HepG2 (cell line): ENCODE measurements around the gene FITM2. TPM values are rescaled to one million over a fixed set of nuclear protein-coding genes. Genes with fewer than 3 reads are reported as not detected.

Experiments
- CEBPG ChIP-seq: IDR thresholded peaks from 2 replicates; pipeline ENCODE4 v1.6.1; 2016
- FOXK1 ChIP-seq: sonication (generic); formaldehyde crosslinking; IDR thresholded peaks from 2 replicates; pipeline ENCODE4 v1.4.0; 2020; ENCODE audit warnings: low read depth, missing genetic modification reagents, borderline replicate concordance
- HNRNPL ChIP-seq: fragments of 200-400 bp; formaldehyde crosslinking; IDR thresholded peaks from 2 replicates; pipeline ENCODE4 v1.6.1; 2017; ENCODE audit warnings: mild to moderate bottlenecking, low read depth, low read length
- KLF12 ChIP-seq: sonication (generic); formaldehyde crosslinking; IDR thresholded peaks from 2 replicates; pipeline ENCODE4 v1.4.0; 2020; ENCODE audit warnings: missing genetic modification reagents, borderline replicate concordance
- NR2F6 ChIP-seq, 2 experiments: IDR thresholded peaks; 2 replicates each; pipeline ENCODE4 v1.6.1; 2016; ENCODE audit warnings: antibody characterized with exemption in 1 of 2, mild to moderate bottlenecking in 1 of 2
- NRL ChIP-seq: sonication (generic); formaldehyde crosslinking; IDR thresholded peaks from 2 replicates; pipeline ENCODE4 v1.5.0; 2020; ENCODE audit warnings: missing genetic modification reagents, mild to moderate bottlenecking, moderate library complexity, borderline replicate concordance
- RCOR2 ChIP-seq: IDR thresholded peaks from 2 replicates; pipeline ENCODE4 v1.6.1; 2016; ENCODE audit warnings: missing biosample characterization, missing genetic modification reagents
- SOX5 ChIP-seq: IDR thresholded peaks from 2 replicates; pipeline ENCODE4 v1.6.1; 2016; ENCODE audit warnings: borderline replicate concordance
- SP2 ChIP-seq: sonication (generic); formaldehyde crosslinking; IDR thresholded peaks from 2 replicates; pipeline ENCODE4 v1.5.1; 2020; ENCODE audit warnings: mild to moderate bottlenecking, missing genetic modification reagents
- TCF7 ChIP-seq: sonication (generic); IDR thresholded peaks from 2 replicates; pipeline ENCODE4 v1.6.1; 2016; ENCODE audit warnings: antibody characterized with exemption, low read depth
- TEAD3 ChIP-seq: optimal IDR thresholded peaks from 2 replicates; pipeline ENCODE3; 2016; ENCODE audit warnings: borderline replicate concordance
- ZNF335 ChIP-seq: sonication (generic); formaldehyde crosslinking; IDR thresholded peaks from 2 replicates; pipeline ENCODE4 v1.4.0; 2020; ENCODE audit warnings: missing genetic modification reagents
- polyA plus RNA-seq, 8 experiments: library from polyadenylated mRNA; depleted of rRNA in 3 of 8; stranded (reverse) in 7 of 8; unstranded in 1 of 8; fragments of >200 nt; fragmentation: Illumina TruSeq in 4 of 8; extraction: Trizol in 4 of 8; gene quantifications; 2 replicates each; pipeline versions ENCODE4 v1.2.1 to v1.2.3, GENCODE V29; 2011 to 2016; ENCODE audit warnings: low read depth in 4 of 8, missing spikeins in 1 of 8, mixed read lengths in 1 of 8; ENCODE audit not compliant: insufficient read depth in 1 of 8
- total RNA-seq, 5 experiments: library from RNA; depleted of rRNA; stranded (reverse); fragments of >200 nt; fragmentation: Illumina TruSeq; extraction: Trizol; gene quantifications; 2 replicates each; pipeline ENCODE4 v1.2.3, GENCODE V29; 2016; ENCODE audit warnings: low read depth in 1 of 5
- TF ChIP-seq, protein P1 (sequence below): IDR thresholded peaks from 2 replicates; pipeline ENCODE4 v1.4.0; 2020; ENCODE audit warnings: mild to moderate bottlenecking, missing genetic modification reagents
- TF ChIP-seq, protein P2 (sequence below): sonication (generic); formaldehyde crosslinking; IDR thresholded peaks from 2 replicates; pipeline ENCODE4 v1.5.0; 2020; ENCODE audit warnings: mild to moderate bottlenecking, missing genetic modification reagents, moderate library complexity
- TF ChIP-seq, protein P3 (sequence below): sonication (generic); formaldehyde crosslinking; IDR thresholded peaks from 2 replicates; pipeline ENCODE4 v1.5.0; 2020; ENCODE audit warnings: mild to moderate bottlenecking, missing genetic modification reagents, borderline replicate concordance

Gene FITM2
- total and polyA plus RNA-seq, 2 of the 13 experiments (the other 11 are each of a cell fraction or from before 2014, with no cell fraction given), result 9.6 to 24.5 TPM

DNA sequence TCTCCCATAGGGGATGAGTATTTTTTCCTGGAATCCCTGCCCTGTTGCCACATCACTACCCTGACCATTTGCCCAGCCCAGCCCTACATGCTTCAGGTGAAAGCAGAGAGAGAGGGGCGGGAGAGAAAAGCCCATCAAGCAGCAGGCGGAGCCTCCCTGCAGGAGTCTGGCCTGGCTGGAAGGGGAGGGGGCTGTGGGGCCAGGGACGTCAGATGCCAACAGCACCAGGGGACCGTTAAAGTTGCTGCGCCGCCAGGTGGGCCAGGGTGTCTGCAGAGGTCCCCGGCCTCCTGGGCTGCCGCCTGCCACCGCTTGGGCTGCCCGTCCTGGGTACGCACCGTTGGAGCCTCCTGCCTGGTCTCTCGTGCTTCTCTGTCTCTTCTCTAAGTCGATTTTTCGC is 25.1 kb upstream of the FITM2 start (continued):
- TF ChIP-seq ZNF335 (CRISPR knock-in tag), result no peak
- TF ChIP-seq NRL (CRISPR knock-in tag), result peak; percentile 25; the same call in 1 of the 2 replicates
- TF ChIP-seq NR2F6 (IDR thresholded peaks at IDR 0.05), result no peak
- TF ChIP-seq NR2F6 (CRISPR knock-in tag; IDR thresholded peaks at IDR 0.05), result no peak
- TF ChIP-seq RCOR2 (CRISPR knock-in tag), result no peak
- no peak for TF ChIP-seq FOXK1 (CRISPR knock-in tag)
- no peak for TF ChIP-seq KLF12 (CRISPR knock-in tag)
- TF ChIP-seq HNRNPL, result peak; percentile 89
- TF ChIP-seq, protein P1, sequence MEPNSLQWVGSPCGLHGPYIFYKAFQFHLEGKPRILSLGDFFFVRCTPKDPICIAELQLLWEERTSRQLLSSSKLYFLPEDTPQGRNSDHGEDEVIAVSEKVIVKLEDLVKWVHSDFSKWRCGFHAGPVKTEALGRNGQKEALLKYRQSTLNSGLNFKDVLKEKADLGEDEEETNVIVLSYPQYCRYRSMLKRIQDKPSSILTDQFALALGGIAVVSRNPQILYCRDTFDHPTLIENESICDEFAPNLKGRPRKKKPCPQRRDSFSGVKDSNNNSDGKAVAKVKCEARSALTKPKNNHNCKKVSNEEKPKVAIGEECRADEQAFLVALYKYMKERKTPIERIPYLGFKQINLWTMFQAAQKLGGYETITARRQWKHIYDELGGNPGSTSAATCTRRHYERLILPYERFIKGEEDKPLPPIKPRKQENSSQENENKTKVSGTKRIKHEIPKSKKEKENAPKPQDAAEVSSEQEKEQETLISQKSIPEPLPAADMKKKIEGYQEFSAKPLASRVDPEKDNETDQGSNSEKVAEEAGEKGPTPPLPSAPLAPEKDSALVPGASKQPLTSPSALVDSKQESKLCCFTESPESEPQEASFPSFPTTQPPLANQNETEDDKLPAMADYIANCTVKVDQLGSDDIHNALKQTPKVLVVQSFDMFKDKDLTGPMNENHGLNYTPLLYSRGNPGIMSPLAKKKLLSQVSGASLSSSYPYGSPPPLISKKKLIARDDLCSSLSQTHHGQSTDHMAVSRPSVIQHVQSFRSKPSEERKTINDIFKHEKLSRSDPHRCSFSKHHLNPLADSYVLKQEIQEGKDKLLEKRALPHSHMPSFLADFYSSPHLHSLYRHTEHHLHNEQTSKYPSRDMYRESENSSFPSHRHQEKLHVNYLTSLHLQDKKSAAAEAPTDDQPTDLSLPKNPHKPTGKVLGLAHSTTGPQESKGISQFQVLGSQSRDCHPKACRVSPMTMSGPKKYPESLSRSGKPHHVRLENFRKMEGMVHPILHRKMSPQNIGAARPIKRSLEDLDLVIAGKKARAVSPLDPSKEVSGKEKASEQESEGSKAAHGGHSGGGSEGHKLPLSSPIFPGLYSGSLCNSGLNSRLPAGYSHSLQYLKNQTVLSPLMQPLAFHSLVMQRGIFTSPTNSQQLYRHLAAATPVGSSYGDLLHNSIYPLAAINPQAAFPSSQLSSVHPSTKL, result peak; percentile 21; the same call in 1 of the 2 replicates
- TF ChIP-seq, protein P2, sequence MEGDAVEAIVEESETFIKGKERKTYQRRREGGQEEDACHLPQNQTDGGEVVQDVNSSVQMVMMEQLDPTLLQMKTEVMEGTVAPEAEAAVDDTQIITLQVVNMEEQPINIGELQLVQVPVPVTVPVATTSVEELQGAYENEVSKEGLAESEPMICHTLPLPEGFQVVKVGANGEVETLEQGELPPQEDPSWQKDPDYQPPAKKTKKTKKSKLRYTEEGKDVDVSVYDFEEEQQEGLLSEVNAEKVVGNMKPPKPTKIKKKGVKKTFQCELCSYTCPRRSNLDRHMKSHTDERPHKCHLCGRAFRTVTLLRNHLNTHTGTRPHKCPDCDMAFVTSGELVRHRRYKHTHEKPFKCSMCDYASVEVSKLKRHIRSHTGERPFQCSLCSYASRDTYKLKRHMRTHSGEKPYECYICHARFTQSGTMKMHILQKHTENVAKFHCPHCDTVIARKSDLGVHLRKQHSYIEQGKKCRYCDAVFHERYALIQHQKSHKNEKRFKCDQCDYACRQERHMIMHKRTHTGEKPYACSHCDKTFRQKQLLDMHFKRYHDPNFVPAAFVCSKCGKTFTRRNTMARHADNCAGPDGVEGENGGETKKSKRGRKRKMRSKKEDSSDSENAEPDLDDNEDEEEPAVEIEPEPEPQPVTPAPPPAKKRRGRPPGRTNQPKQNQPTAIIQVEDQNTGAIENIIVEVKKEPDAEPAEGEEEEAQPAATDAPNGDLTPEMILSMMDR (CRISPR knock-in tag), result peak; percentile 36
- no peak for TF ChIP-seq SOX5
- no peak for TF ChIP-seq TEAD3 (CRISPR knock-in tag)
- TF ChIP-seq, protein P3, sequence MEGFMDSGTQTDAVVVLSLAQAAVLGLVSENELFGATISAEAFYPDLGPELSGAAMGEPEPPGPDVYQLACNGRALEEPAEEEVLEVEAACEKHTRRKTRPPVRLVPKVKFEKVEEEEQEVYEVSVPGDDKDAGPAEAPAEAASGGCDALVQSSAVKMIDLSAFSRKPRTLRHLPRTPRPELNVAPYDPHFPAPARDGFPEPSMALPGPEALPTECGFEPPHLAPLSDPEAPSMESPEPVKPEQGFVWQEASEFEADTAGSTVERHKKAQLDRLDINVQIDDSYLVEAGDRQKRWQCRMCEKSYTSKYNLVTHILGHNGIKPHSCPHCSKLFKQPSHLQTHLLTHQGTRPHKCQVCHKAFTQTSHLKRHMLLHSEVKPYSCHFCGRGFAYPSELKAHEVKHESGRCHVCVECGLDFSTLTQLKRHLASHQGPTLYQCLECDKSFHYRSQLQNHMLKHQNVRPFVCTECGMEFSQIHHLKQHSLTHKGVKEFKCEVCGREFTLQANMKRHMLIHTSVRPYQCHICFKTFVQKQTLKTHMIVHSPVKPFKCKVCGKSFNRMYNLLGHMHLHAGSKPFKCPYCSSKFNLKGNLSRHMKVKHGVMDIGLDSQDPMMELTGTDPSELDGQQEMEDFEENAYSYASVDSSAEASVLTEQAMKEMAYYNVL (CRISPR knock-in tag), result 0 out of 2 replicates have a peak, but pooled peaks have one; percentile 39
- 0 out of 2 replicates have a peak, but pooled peaks have one; percentile 4 for TF ChIP-seq CEBPG
- TF ChIP-seq TCF7, result no peak
- TF ChIP-seq SP2, result no peak
